NCI-H524 treated with DMSO at 0.1 percent for 48 hours (cell line): Measurements from ENCODE around the gene IVD.

Source experiments
- DNase-seq: peaks from one replicate; lab custom pipeline; 2025; lab: John Stamatoyannopoulos, UW

IVD gene

GRCh38 chr15:40414816-40415215 is 9.2 kb downstream of the IVD start:
- DNase-seq = no peak

GRCh38 chr15:40415226-40415625 is 9.6 kb downstream of the IVD start:
- DNase-seq = no peak

DNA sequence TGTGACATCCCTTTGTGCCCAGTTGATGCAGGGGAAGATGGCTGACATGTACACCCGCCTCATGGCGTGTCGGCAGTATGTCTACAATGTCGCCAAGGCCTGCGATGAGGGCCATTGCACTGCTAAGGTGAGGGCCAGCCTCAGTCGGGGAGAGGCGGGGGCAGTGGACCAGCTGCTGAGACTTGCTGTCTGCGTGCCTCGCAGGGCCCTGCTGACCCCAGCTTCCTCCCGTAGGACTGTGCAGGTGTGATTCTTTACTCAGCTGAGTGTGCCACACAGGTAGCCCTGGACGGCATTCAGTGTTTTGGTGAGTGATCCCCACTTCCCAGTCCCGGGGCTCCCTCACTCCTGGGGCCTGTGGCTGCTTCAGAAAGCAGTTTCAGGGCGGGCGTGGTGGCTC is 10.5 kb downstream of the IVD start:
- DNase-seq = no peak

GRCh38 chr15:40418126-40418525 is 12.5 kb downstream of the IVD start:
- no peak for DNase-seq

DNA sequence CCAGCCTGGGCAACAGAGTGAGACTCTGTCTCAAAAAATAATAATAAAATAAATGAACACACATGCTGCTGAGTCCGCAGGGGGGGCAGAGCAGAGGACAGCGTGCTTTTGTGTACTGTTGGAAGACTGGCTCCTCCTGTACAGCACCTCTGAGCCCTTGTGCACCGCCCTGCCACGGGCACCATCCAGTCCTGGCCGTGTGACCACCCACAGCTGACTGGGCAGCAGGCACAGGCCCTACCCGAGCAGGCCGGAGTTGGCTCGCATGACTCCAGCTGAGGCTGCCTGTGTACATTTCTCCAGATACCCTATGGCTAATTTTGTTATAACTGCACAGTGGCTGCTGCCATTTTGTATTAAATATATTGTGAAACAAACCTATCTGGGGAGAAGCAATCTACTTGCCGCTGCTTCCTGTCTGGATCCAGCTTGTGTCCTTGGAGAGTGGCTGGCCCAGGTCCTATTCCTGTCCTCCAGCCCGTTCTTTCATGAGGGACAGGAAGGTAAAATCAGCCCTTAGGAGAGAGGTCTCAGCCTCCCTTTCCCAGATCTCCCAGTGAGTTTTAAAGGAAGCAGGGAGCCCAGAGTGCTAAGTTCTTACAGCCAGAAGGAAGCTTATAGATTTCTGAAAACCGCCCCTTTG is 14.6 kb downstream of the IVD start:
- DNase-seq = no peak

- no peak for DNase-seq
These were observed 15.2 kb downstream of the IVD start for GRCh38 chr15:40420793-40421192.

- DNase-seq = no peak
These were observed 15.9 kb downstream of the IVD start for GRCh38 chr15:40421246-40422157.

DNA sequence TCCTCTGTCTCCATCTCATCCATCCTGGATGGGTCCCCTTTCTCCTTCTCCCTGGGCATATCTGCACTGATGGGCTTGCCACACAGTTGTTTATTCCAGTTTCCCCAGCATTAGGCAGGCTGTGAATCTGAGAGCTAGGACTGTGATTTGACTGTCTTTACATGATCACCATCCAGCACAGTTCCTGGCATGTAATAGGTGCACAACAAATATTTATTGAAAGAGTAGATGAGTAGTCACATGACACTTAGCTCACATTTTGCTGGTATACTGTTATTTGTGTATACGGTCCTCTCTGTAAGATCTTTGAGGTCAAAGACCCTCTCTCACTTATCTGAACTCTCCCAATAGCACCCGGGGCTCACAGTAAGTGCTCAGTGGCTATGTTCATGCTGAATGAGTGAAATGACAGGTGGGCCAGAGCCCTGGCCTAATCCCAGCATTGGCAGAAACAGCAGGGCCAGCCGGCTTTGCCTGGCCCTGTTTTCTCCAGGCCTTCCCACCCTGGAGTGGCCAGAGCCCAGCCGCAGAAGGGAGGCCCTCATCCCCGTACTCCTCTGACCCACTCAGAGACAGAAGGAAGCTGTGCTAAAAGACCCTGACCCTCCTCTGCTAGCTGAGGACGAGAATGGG is 19.0 kb downstream of the IVD start:
- no peak for DNase-seq

GRCh38 chr15:40425681-40426080 is 20.1 kb downstream of the IVD start:
- DNase-seq = no peak

DNA sequence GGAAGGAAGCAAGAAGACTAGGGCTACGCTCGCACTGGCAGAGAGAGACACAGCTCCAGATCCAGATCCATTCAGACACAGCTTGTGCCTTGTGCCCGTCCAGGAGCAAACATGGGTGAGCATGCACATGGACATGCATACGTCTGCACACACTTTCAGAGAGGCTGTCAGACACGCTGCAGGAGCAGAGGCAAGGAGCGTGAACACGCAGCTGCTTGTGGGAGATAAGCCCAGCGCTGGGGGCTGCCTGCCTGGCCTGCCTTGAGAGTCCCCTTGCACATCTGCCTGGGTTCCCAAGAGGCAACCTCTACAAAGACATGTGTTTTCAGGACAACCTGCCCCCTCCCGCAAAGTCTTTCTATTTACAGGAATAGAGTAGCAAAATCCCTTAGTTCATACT is 21.6 kb downstream of the IVD start:
- DNase-seq = no peak

GRCh38 chr15:40428185-40428584 is 22.6 kb downstream of the IVD start:
- DNase-seq = no peak

GRCh38 chr15:40429068-40429710 is 23.6 kb downstream of the IVD start:
- no peak for DNase-seq

DNA sequence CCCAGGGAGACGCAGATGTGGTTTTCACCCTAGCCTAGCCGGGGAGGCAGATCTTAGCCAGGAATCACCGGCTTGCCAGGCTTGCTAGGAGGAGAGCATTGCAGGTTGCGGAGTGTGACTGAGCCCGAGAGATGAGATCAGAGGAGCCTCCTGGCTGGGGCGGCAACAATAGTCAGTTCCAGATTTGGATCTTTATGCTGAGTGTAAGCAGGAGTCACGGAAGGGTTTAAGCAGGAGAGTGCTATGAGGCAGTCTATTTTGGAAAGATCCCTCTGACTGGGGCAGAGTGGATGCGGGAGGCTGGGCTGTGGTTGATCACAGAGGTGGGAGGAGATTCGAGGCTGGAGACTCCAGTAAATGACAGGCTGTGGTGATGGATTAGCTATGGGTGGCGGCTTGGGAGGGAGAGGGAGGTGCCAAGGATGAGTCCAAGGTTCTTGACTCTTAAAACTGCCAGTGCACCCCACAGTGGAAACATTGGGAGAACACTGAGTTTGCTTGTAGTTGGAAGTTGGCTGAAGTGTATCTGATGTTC is 24.7 kb downstream of the IVD start:
- no peak for DNase-seq

- DNase-seq = no peak
These were observed 29.6 kb downstream of the IVD start for GRCh38 chr15:40435023-40435709.

DNA sequence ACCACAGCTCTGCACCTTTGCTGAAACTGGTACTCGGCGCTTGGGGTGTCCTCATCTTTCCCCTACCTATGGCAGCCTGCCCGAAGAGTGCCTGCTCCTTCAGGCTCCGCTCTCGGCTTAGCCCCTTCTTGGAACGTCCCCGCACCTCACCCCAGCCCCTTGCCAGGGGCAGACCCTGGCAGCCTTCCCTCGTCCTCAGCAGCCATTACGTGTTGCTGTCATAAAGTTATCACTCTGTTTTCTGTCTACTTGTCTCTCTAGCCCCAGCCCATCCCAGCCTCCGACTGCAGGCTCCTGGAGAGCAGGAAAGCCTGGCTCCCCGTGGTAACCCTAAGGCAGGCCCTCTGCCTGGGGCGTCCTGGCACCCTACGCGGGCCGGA is 30.1 kb downstream of the IVD start:
- no peak for DNase-seq

DNA sequence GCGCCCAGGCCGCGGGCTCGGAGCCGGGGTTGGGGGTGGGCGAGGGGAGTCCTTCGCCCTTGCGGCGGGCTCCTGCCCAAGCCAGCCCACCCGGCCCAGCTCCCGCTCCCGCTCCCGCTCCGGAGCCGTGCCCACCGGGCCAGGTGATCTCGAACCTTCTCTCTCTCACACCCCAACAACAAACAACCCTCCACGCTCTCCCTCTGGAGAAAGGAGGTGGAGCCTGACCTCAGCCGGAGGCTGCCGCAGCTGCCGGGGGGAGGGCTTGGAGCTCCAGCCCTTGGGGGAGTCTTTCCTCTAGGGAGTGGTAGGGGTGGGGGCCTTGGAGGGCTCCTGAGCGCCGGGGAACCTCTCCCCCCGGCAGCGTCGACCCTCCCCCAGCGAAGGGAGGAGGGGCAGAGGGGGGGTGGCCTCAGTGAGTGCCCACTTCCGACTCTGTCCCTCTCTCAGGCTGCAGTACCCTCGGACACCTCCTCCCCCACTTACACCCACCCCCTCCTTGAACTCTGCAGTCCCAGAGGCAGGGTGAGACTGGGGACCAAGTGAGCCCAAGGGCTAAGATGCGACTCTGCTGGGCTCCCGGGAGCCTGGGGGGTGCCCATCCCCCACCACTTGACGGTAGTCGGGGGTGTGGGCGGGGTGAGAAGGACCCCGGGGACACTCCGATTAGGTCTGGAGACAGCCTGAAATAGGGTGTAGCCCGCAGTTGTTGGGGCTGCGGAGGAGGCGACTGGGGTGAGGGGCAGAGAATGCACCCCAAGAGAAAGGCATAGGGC is 30.7 kb downstream of the IVD start:
- no peak for DNase-seq

DNA sequence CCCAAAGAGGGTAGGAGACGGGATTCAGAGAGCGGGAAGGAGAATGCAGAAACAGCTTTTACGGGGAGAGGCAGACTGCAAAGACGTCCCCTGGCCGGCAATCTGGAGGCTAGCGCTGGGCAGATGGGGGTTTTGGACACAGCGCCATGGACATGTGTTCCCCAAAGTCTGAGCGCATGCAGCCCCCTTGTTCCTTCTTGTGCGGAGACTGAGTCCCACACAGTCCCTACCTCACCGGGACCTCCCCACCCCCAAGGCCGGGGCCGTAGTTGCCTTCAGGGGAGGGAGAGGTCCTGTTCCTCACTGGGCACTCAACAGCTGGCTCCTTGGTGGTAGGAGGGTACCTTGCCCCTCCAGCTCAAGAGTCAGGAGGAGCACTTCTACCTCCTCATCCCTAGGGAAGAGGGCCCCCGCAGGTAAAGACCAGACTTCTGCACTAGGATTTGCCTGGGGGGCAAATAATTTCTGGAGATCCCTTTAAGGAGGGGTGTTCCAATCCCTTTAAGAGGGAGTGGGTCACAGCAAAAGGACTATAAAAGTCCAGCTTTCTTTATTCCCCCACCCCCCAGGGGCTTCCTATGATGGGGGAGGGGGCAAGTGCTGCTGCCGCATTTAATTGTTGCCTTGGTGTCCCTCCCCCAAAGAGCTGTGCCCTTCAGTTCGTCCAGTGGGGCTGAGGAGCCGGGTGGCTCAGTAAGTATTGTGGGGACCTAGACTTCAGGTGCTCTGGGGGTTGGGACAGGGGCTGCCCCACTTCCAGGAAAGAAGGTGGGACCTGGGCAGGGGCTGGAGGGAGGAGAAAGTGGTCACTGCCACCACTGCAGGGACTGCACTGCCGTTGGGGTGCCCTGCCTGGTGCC is 31.5 kb downstream of the IVD start:
- DNase-seq = no peak

DNA sequence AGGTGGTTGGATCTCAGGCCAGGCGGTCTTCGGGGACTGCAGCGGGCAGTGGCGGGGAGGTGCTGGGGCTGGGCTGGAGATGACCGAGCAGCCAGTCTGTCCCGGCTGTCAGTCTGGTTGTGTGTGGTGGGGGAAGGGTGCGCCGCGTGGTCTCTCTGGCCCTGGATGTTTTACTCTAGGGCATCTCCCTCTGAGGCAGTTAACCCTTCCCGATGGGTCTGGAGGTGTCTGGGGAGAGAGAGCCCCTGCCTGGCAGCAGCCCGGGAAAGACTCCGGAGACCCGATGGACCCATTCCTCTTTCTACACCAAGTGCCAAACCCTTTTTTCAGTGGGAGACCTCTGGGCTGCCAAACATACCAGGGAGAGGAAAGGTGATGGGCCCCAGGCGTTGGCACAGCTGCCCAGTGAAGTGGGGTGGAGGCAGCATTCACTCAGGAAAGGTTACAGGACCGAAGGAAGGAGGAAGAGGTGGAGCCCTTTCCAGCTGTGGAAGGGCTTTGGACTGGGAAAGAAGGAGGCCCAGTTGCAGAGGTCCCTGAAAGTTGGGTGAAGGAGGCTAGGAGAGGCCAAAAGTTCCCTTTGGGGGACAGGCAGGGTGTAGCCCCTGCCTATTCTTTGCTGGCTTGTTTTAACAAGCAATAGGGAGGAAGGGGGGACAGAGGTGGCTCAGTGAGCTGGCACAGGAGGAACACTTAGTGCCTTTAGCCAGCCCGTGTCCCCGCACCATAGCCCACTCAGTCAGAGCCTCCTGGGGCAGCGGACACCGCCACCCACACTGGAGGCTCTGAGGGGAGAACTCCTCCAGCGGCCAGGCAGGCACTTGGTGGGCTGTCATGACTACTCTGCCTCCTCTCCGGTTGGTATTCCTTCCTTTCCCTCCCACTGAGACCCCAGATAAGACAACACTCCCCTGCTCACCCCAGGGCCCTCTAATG is 32.4 kb downstream of the IVD start:
- DNase-seq = no peak

GRCh38 chr15:40438712-40439111 is 33.1 kb downstream of the IVD start:
- DNase-seq = no peak
